GM19397 (cell line): ENCODE results near the gene HDAC10.

ENCODE experiments used
- ATAC-seq: cut with Tn5 transposase; IDR thresholded peaks from one replicate; pipeline ENCODE4 v1.9.1; 2021; ENCODE audit warnings: mild to moderate bottlenecking, moderate library complexity; ENCODE audit not compliant: unreplicated experiment

HDAC10 gene, protein sequence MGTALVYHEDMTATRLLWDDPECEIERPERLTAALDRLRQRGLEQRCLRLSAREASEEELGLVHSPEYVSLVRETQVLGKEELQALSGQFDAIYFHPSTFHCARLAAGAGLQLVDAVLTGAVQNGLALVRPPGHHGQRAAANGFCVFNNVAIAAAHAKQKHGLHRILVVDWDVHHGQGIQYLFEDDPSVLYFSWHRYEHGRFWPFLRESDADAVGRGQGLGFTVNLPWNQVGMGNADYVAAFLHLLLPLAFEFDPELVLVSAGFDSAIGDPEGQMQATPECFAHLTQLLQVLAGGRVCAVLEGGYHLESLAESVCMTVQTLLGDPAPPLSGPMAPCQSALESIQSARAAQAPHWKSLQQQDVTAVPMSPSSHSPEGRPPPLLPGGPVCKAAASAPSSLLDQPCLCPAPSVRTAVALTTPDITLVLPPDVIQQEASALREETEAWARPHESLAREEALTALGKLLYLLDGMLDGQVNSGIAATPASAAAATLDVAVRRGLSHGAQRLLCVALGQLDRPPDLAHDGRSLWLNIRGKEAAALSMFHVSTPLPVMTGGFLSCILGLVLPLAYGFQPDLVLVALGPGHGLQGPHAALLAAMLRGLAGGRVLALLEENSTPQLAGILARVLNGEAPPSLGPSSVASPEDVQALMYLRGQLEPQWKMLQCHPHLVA

GRCh38 chr22:50250555-50251476, at the start of gene HDAC10:
Gene HDAC10 (minus strand): TSS chr22:50251265. CDS start chr22:50251032, 233 bp downstream.
- ATAC-seq, result peak; percentile 65

GRCh38 chr22:50300620-50301257, 49.7 kb upstream of the HDAC10 start:
- no peak for ATAC-seq

DNA sequence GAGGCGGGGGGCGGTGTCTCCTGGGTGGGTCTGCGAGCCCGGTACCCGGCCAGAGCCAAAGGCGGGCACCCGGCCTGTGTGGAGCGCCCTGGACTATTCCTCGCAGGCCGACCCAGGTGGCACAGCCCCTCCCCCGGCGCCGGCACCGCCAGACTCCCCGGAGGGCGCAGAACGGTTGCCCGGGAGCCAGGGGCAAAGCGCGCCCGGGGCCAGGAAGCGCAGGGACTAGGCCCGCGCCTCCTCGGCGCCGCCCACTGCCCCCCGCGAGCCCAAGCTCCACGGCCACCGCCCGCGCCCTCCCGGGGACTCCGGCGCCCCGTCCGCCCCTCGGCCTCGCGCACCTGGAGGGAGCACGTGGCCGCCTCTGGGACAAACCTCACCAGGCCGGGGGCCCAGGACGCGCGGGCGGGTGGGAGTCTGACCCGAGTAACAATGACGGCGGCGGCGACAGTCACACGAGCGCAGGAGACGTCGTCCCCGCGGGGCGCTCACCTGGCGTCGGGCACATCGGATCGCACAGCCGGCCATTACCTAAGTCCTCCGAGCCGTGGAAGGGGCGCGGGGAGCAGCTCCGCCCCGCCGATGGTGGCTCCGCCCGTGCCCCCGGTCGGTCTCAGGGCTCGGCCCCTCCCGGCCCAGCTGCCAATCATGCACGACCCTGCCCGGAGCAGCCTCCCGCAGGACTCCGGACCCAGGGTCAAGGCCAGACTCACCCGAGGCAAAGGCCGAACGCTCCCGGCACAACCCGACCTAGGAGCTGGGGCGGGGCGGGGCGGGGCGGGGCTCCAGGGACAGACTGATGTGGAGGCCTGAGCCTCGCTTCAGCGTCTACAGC, 48.9 kb upstream of the HDAC10 start:
- ATAC-seq, result no peak

GRCh38 chr22:50298937-50299784, 48.1 kb upstream of the HDAC10 start:
- no peak for ATAC-seq

- no peak for ATAC-seq
These were observed 47.2 kb upstream of the HDAC10 start for GRCh38 chr22:50298266-50298637.

DNA sequence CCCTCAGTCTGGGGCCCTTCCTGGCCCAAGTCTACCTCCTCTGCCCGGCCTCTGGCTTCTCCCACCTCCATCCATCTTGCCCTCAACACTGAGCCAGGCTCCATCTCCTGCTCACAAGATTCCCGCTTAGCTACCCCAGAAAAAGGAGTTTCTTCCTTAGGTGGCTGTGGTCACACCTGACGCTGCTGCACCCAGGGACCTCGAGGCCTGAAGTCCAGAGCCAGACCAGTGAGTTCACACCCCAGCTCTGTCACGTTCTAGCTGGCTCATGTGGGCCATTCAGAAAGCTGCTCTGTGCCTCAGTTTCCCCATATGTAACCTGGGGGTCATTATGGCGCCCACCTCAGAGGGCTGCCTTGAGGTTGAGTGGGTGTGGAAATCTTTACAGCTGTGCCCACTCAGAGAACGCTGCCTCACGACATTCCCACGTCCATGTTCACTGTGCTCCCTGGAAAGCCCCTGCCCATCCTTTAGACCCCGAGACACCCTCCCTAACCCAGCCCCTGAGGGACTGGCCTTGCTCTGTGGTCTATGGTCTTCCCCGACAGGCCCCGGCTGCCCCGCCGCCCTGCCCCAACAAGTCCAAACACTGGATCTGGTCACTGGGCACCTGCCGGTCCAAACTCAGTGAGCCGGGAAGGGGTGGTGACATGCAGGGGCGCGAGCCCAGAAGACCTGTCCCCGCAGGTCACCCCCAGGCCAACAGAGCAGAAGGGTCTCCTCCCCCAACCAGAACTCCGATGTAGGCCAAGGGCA, 46.6 kb upstream of the HDAC10 start:
- ATAC-seq, result no peak

DNA sequence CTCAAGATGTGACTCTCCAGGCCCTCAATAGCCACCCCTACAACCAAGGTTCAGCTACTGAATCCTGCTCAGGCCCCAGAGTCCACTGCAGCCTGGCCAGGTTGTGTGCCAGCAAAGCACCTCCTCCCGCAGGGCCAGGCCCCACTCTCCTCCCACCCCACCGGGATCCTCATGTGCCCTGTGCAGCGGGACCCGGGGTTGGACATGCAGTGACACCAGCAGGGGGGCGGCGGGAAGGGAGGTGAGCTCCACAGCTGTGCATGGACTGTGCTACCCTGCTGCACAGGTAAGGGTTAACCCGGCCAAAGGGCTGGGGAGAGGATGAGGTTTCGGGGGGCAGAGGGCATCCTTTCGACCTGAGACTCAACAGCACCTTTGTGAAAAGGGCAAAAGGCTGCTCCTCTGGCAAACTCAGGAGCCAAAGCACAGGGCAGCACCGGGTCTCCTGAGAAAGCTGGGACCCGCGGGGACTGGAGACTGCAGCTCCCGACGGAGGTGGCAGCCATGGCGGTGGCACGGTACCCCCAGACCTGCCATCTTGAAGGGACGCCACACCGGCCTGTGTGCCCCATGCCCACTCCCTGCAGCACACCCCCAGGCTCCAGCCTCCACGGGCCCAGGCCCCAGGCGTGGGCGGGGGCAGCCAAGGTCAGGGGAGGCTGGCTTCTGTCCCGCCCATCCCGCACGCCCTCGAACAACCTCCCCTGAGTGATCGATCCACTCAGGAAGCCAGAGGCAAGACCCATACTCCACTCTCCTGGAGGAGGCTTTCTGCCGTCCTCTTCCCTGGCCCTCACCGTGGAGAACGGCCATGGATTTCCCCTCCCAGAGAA, 45.8 kb upstream of the HDAC10 start:
- ATAC-seq, result no peak

DNA sequence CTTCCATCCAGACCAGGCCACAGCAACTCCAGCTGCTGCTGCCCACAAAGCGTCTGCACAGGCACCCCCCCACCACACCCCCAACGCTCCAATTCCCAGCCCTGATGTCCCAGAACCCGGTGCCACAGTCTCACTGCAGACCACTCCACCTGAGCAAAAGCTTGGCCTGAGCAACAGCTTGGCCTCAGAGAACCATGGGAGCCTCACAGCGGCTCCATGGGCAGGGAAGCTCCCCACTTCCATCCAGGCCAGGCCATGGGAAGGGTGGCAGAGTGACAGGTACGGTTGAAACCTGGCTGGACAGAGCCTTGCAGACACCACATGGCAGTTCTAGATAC, 43.2 kb upstream of the HDAC10 start:
- ATAC-seq, result no peak

DNA sequence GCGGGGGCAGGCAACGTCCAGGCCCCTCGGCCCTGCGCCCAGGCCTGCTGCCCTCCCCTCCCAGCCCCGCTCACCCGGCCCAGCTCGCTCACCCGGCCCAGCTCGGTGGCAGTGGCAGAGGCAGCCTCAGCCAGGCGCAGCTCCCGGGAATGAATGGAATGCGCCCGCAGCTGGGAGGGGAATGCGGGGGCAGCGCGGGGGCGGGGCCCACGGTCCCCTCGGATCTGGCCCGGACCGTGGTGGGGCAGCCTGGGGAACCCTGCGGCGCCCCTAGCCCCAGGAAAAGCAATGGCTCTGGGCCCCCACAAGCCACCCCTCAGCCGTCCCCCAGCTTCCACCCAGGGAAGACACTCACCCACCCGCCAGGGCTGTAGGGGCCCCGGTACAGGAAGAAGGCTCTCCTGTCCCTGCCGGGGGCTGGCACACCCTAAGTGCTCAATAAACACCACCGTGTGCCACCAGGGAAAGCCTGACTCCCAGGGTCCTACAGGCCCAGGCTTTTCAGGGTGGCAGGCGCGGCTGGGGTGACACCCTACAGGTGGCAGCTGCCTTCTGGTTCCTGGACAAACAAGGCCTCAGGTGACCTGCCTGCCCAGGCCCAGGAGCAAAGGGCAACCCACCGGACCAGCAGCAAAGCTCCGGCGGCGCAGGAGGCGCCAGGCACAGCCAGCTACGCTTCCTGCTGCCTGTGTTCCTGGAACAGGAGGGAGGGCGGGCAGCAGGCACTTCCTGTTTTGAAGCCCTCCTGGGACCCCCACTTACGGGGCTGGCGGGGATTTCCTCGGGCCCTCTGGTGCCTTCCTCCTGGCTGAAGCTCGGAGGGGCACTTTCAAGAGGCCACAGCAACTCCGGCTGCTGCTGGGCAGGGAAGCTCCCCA, 42.6 kb upstream of the HDAC10 start:
- ATAC-seq, result no peak

DNA sequence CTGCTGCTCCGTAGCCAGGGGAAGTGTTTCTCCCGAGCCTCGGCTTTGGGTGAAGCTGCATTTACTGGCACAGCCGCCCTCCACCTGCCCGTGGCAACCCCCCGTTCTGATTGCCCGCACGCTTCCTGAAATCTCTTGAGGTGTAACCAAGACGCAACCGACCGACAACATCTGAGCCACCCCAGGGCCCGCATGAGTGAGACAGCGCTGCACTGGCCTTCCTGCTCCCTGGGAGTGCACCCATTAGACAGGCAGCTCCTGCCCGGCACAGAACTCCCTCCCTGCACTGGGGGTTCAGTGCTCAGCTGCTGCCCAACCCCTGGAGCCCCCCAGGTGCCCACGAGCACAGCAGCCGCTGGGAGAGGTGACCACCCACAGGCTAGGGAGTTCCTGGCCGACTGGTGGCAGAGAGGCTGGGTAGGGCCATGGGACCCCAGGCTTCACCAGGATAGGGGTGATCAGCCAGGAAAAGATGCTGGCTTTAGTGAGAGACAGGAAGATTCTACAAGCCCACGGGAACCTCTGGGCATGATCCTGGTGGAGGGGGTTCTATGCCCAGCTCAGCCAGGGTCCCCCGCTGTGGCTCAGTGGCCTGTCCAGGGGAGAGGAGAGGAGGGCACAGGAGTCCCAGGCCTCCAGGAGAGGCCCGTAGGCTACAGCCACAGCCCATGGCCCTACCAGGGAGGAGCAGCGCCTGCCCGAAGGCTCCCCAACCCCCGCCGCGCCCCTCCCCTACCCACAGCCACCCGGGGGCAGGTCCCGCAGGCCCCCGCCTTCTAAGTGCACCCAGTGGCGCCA, 41.8 kb upstream of the HDAC10 start:
- ATAC-seq, result no peak

- ATAC-seq, result no peak
These were observed 39.0 kb upstream of the HDAC10 start for GRCh38 chr22:50289942-50290630.

DNA sequence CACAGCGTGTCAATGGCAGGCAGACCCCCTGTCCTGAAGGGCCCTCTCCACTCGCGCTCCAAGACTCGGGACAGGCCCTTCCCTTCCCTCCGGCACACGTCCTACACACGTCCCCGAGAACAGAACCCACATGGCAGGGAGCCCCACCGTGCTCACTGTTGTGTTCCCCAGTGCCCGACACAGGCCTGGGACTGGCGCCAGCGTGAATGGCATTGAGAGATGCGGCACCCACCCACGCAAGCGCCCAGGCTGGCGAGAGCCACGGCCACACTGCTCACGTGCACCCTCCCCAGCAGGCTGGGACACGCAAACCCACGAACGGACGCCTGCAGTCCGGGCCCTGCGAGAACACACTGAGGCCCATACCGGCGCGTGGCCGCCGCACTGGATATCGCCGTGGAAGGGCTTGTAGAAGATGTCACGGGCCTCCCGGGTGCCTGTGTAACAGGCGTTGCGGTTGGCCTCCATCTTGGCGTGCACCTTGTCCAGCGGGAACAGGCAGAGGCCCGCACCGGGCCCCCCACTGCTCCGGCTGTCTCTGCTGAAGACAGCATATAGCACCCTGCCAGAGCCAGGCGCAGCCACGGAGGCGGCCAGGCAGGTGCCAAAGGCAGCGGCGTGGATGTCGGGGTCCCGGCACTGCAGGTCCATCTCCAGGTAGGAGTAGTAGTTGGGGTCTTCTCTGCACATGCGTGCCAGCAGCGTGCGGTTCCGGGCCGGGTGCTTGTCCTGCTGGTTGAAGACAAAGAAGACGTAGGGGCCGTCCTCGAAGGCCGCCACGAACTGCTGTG, 38.3 kb upstream of the HDAC10 start:
- ATAC-seq, result no peak

- ATAC-seq, result no peak
These were observed 36.7 kb upstream of the HDAC10 start for GRCh38 chr22:50287731-50288130.

DNA sequence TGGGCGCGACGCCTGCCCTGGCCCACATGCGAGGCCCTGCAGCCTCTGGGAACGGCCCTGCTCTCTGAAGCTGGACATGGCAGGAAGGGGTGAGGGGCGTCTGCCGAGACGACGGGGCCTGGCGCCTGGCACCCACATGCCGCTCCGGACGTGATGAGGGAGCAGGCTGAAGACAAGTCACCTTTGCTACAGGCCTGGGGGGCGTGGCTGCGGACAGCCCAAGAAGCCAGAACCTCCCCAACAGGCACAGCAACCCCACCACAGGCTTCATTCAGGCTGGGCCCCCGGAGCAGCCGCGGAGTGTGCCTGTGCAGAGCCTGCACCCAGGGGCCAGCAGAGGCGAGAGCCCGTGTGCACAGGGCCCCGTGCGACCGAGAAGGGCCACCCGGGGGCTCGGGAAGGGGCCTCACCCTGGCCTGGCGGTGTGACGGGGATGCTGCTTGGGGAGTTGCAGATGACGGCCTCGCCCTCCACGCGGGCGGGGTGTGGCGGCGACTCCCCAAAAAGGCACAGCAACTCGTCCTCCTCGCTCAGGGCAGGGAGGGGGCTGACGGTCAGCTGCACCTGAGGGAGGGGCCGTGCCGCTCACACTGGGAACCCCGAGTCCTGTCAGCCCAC, 35.7 kb upstream of the HDAC10 start:
- ATAC-seq, result no peak
